ENCODE data around the gene FEN1.

The FEN1 gene

GRCh38 chr11:61837411-61838005 is 44.8 kb downstream of the FEN1 start:
- Histone ChIP-seq H2BK5ac (ENCODE audit: low read depth, low read length, poor library complexity) (no peak overlapping the region), H3K79me1 (ENCODE audit: low read length) (no peaks in the 10 kb centered on the region), H3K27ac (ENCODE audit: low read depth, low read length) (no peak overlapping the region), H3K9me3 (ENCODE audit: insufficient read depth, low read depth, low read length) (peaks cover 7% of the 10 kb centered on the region), H3K4me3 (ENCODE audit: low read depth, low read length) (no peak overlapping the region), H3K36me3 (ENCODE audit: control insufficient read depth in 1 of 2, insufficient read depth in 2 of 2, low read length in 2 of 2) (peaks cover 66 to 71% of the 10 kb centered on the region in 2 experiments), H2BK120ac (ENCODE audit: insufficient read depth, low read length, poor library complexity) (no peak overlapping the region), H3K23ac (ENCODE audit: low read length) (no peak overlapping the region), H3K27me3 (ENCODE audit: insufficient read depth, low read length) (no peaks in the 10 kb centered on the region), H3K4me1 (ENCODE audit: control insufficient read depth in 1 of 2, insufficient read depth in 2 of 2, low read length in 2 of 2) (peaks cover 13 to 17% of the 10 kb centered on the region in 2 experiments), H3K14ac (ENCODE audit: low read length) (no peak overlapping the region), H2AFZ (ENCODE audit: insufficient read depth, low read length, poor library complexity) (no peak overlapping the region), H2BK12ac (ENCODE audit: low read length) (no peak overlapping the region), H4K12ac (ENCODE audit: low read depth, low read length) (no peak overlapping the region), H2AK5ac (ENCODE audit: low read length) (no peak overlapping the region), H3K9ac (ENCODE audit: low read length) (no peak overlapping the region), H3K79me2 (ENCODE audit: control insufficient read depth, insufficient read depth, low read length, poor library complexity) (peaks cover 6% of the 10 kb centered on the region), H3K4me2 (ENCODE audit: low read length) (no peak overlapping the region), H3K4ac (ENCODE audit: low read depth, low read length) (no peak overlapping the region), H3K18ac (ENCODE audit: low read length) (no peak overlapping the region), H4K91ac (ENCODE audit: low read depth, low read length) (no peak overlapping the region), H4K8ac (ENCODE audit: low read depth, low read length) (no peak overlapping the region)
- WGBS (ENCODE audit: extremely low coverage, insufficient coverage, insufficient read length), result no CpG with 5 or more reads among the region's 15 CpGs
- DNase-seq, result no peak

GRCh38 chr11:61838501-61838900 is 45.8 kb downstream of the FEN1 start:
- Histone ChIP-seq H3K79me2 (ENCODE audit: control insufficient read depth, insufficient read depth, low read length, poor library complexity) (peaks cover 3% of the 10 kb centered on the region), H3K79me1 (ENCODE audit: low read length) (no peaks in the 10 kb centered on the region), H3K4me1 (ENCODE audit: control insufficient read depth in 1 of 2, insufficient read depth in 2 of 2, low read length in 2 of 2) (peaks cover 10 to 11% of the 10 kb centered on the region in 2 experiments), H2BK120ac (ENCODE audit: insufficient read depth, low read length, poor library complexity) (no peak overlapping the region), H2AK5ac (ENCODE audit: low read length) (no peak overlapping the region), H4K12ac (ENCODE audit: low read depth, low read length) (no peak overlapping the region), H3K14ac (ENCODE audit: low read length) (no peak overlapping the region), H3K36me3 (ENCODE audit: control insufficient read depth in 1 of 2, insufficient read depth in 2 of 2, low read length in 2 of 2) (peaks cover 66 to 72% of the 10 kb centered on the region in 2 experiments), H3K27ac (ENCODE audit: low read depth, low read length) (no peak overlapping the region), H4K91ac (ENCODE audit: low read depth, low read length) (no peak overlapping the region), H3K27me3 (ENCODE audit: insufficient read depth, low read length) (no peaks in the 10 kb centered on the region), H4K8ac (ENCODE audit: low read depth, low read length) (no peak overlapping the region), H3K9me3 (ENCODE audit: insufficient read depth, low read depth, low read length) (peaks cover 6% of the 10 kb centered on the region), H2BK5ac (ENCODE audit: low read depth, low read length, poor library complexity) (no peak overlapping the region), H3K18ac (ENCODE audit: low read length) (peak overlapping the region; percentile 6), H3K4ac (ENCODE audit: low read depth, low read length) (no peak overlapping the region), H3K9ac (ENCODE audit: low read length) (no peak overlapping the region), H2AFZ (ENCODE audit: insufficient read depth, low read length, poor library complexity) (no peak overlapping the region), H3K23ac (ENCODE audit: low read length) (no peak overlapping the region), H3K4me3 (ENCODE audit: low read depth, low read length) (no peak overlapping the region), H2BK12ac (ENCODE audit: low read length) (no peak overlapping the region), H3K4me2 (ENCODE audit: low read length) (no peak overlapping the region)
- WGBS (ENCODE audit: extremely low coverage, insufficient coverage, insufficient read length), result no CpG with 5 or more reads among the region's 5 CpGs
- no peak for DNase-seq

DNA sequence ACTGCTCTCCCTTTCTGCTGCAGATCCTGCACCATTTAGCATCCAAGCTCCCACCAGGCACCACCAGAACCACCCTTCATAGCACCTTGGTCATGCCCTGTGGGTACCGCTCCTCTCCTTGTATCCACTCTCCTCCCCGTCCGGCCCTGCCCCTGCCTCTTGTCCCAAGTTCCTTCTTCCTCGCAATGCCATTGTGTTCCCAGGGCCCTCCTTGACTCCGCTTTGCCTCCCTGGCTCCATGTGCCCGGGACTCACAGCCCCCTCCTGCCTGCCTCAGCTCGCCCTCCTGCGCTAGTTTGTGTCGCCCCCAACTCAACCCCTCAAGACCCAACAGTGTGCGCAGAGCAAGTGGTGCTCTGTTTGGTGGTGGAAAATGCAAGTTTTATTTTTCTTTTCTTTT is 46.2 kb downstream of the FEN1 start:
- WGBS (ENCODE audit: extremely low coverage, insufficient coverage, insufficient read length), result no CpG with 5 or more reads among the region's 10 CpGs

GRCh38 chr11:61839742-61840141 is 47.0 kb downstream of the FEN1 start:
- DNase-seq, result no peak
- Histone ChIP-seq H3K27me3 (ENCODE audit: insufficient read depth, low read length) (no peaks in the 10 kb centered on the region), H3K27ac (ENCODE audit: low read depth, low read length) (no peak overlapping the region), H3K18ac (ENCODE audit: low read length) (no peak overlapping the region), H3K14ac (ENCODE audit: low read length) (no peak overlapping the region), H3K4me1 (ENCODE audit: control insufficient read depth in 1 of 2, insufficient read depth in 2 of 2, low read length in 2 of 2) (no peaks in the 10 kb centered on the region), H3K9ac (ENCODE audit: low read length) (no peak overlapping the region), H3K4ac (ENCODE audit: low read depth, low read length) (no peak overlapping the region), H4K91ac (ENCODE audit: low read depth, low read length) (no peak overlapping the region), H3K23ac (ENCODE audit: low read length) (no peak overlapping the region), H4K12ac (ENCODE audit: low read depth, low read length) (no peak overlapping the region), H4K8ac (ENCODE audit: low read depth, low read length) (no peak overlapping the region), H3K79me2 (ENCODE audit: control insufficient read depth, insufficient read depth, low read length, poor library complexity) (no peaks in the 10 kb centered on the region), H2BK12ac (ENCODE audit: low read length) (no peak overlapping the region), H3K9me3 (ENCODE audit: insufficient read depth, low read depth, low read length) (peaks cover 3% of the 10 kb centered on the region), H3K79me1 (ENCODE audit: low read length) (no peaks in the 10 kb centered on the region), H2BK120ac (ENCODE audit: insufficient read depth, low read length, poor library complexity) (no peak overlapping the region), H3K4me2 (ENCODE audit: low read length) (no peak overlapping the region), H2BK5ac (ENCODE audit: low read depth, low read length, poor library complexity) (no peak overlapping the region), H2AK5ac (ENCODE audit: low read length) (no peak overlapping the region), H3K36me3 (ENCODE audit: control insufficient read depth in 1 of 2, insufficient read depth in 2 of 2, low read length in 2 of 2) (peaks cover 62 to 69% of the 10 kb centered on the region in 2 experiments), H2AFZ (ENCODE audit: insufficient read depth, low read length, poor library complexity) (no peak overlapping the region), H3K4me3 (ENCODE audit: low read depth, low read length) (no peak overlapping the region)
- WGBS (ENCODE audit: extremely low coverage, insufficient coverage, insufficient read length), result no CpG with 5 or more reads among the region's 2 CpGs

More for the DNA sequence above, 46.2 kb downstream of the FEN1 start:
- Histone ChIP-seq H2BK12ac (ENCODE audit: low read length) (no peak overlapping the region), H2AK5ac (ENCODE audit: low read length) (no peak overlapping the region), H3K79me2 (ENCODE audit: control insufficient read depth, insufficient read depth, low read length, poor library complexity) (no peaks in the 10 kb centered on the region), H3K4me2 (ENCODE audit: low read length) (no peak overlapping the region), H3K36me3 (ENCODE audit: control insufficient read depth in 1 of 2, insufficient read depth in 2 of 2, low read length in 2 of 2) (peaks cover 62 to 68% of the 10 kb centered on the region in 2 experiments), H4K12ac (ENCODE audit: low read depth, low read length) (no peak overlapping the region), H3K14ac (ENCODE audit: low read length) (no peak overlapping the region), H3K4me1 (ENCODE audit: control insufficient read depth in 1 of 2, insufficient read depth in 2 of 2, low read length in 2 of 2) (peaks cover 6 to 8% of the 10 kb centered on the region in 2 experiments), H3K9ac (ENCODE audit: low read length) (no peak overlapping the region), H3K4me3 (ENCODE audit: low read depth, low read length) (no peak overlapping the region), H3K4ac (ENCODE audit: low read depth, low read length) (no peak overlapping the region), H2BK5ac (ENCODE audit: low read depth, low read length, poor library complexity) (no peak overlapping the region), H3K23ac (ENCODE audit: low read length) (no peak overlapping the region), H3K9me3 (ENCODE audit: insufficient read depth, low read depth, low read length) (peaks cover 3% of the 10 kb centered on the region), H3K18ac (ENCODE audit: low read length) (peak overlapping the region; percentile 6), H2BK120ac (ENCODE audit: insufficient read depth, low read length, poor library complexity) (no peak overlapping the region), H4K8ac (ENCODE audit: low read depth, low read length) (no peak overlapping the region), H3K27ac (ENCODE audit: low read depth, low read length) (no peak overlapping the region), H3K79me1 (ENCODE audit: low read length) (no peaks in the 10 kb centered on the region), H2AFZ (ENCODE audit: insufficient read depth, low read length, poor library complexity) (no peak overlapping the region), H3K27me3 (ENCODE audit: insufficient read depth, low read length) (no peaks in the 10 kb centered on the region), H4K91ac (ENCODE audit: low read depth, low read length) (no peak overlapping the region)
- no peak for DNase-seq
